ENCODE data around the gene LRRC15. TPM values are rescaled to one million over a fixed set of nuclear protein-coding genes. Genes with fewer than 3 reads are reported as not detected.

The LRRC15 gene
- total RNA-seq, 1 experiment from 2014 or later, result not detected

DNA sequence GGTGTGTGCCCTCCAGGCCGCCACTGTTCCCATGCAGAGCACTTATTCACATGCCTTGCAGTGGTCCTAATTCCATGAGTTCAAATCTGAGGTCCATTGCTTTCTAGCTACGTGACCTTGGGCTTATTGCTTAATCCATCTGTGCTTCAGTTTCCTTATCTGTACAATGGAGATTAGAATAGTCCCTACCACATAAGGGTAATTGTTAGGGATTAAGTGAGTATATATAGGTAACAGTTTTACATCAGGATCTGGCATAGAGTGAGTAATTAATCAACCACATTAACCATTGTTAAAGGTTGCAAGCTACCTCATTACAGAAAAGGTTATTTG is 26.0 kb downstream of the LRRC15 start:
- in situ Hi-C loops (cut with HindIII; ENCODE audit: low pct_unique_long_range_greater_than_20kb, low sequenced_read_pairs), result no loop called here
- no peak for DNase-seq (ENCODE audit: low read depth)

DNA sequence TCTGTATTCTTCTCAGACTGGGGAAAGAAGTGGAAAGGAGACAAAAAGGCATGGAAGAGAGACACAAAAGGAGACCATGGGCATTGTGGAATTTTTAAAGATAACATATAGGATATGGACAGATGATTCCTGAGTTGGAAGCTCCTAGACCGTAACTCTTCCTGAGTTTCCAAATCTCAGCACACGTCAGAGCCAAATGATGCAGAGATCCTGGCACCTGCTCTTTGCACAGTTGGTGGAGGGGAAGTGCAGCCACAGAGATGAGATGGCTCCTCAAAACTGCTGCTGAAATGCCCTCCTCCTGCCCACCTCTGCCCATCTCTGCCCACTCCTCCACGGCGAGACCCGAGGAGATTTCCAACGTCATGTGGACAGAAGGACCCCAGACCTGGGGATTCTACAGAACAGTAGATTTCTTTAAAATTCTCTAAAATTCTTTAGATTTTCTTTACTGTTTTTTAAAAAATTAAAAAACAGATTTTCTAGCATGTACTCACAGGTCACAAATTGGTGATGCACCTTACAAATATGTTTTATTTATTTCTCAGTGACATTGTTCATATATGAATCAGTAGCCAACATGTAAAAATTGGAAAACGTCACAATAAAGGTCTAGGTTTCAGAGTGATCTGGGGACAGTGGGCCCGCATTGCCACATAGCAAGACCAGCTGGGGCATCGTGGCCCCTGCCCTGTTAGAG is 26.5 kb downstream of the LRRC15 start:
- in situ Hi-C loops (cut with HindIII; ENCODE audit: low pct_unique_long_range_greater_than_20kb, low sequenced_read_pairs), result no loop called here
- DNase-seq (ENCODE audit: low read depth), result no peak

DNA sequence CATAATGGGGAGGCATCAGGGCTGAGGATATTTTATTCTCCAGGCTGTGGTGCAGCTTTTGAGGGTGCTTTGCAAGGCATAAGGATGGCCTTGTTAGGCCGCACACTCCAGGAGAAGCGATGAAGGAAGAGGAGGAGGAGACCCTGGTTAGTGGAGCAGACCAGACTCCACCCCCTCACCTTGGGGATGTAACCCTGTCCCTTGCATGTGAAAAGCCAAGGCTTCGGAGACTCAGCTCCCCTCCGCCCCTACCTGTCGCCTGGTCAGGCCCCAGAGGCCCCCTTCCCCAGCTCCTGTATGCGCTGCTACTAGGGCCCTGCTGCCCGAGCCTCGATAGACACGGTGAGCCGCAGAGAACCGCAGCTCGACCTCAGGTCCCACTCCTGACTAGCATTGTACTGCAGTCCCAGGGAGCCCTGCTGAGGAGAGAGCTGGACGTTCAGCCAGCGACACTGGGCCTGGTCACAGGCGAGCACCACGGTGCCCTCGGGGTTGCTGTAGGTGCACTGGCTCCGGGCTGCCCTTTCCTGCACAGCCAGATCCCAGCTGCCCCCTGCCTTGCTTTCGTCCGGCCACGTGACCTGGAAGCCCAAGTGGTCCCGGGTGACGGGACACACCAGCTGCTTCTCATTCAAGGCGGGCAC is 28.7 kb downstream of the LRRC15 start:
- in situ Hi-C loops (cut with HindIII; ENCODE audit: low pct_unique_long_range_greater_than_20kb, low sequenced_read_pairs), result no loop called here
- no peak for DNase-seq (ENCODE audit: low read depth)

DNA sequence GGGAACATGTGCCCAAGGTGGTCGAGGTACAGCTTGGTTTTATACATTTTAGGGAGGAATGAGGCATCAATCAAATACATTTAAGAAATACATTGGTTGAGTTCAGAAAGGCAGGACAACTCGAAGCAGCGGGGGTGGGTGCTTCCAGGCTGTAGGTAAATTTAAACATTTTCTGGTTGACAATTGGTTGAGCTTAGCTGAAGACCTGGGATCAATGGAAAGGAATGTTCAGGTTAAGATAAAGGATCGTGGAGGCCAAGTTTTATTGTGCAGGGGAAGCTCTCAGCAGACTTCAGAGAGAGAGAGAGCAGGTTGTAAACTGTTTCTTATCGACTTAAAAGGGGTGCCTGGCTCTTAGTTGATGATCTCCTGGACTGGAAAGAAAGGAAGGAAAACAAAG is 29.7 kb downstream of the LRRC15 start:
- in situ Hi-C loops (cut with HindIII; ENCODE audit: low pct_unique_long_range_greater_than_20kb, low sequenced_read_pairs), result no loop called here
- no peak for DNase-seq (ENCODE audit: low read depth)

DNA sequence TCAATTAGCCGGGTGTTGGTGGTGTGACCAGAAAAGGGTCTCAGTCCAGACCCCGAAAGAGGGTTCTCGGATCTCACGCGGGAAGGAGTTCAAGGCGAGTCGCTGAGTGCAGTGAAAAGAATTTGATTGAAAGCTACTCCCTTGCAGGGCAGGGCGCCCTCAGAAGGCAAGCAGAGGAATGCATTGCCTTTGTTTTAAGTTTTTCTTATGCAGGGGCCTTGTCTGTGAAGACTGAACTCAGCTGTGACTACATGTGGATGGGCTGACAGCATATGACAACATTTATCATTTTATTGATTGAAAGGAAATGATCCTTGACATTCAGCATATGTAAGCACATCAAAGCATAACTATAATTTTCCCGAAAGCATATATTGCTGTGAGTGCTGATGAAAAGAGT is 30.2 kb downstream of the LRRC15 start:
- in situ Hi-C loops (cut with HindIII; ENCODE audit: low pct_unique_long_range_greater_than_20kb, low sequenced_read_pairs), result no loop called here
- no peak for DNase-seq (ENCODE audit: low read depth)

DNA sequence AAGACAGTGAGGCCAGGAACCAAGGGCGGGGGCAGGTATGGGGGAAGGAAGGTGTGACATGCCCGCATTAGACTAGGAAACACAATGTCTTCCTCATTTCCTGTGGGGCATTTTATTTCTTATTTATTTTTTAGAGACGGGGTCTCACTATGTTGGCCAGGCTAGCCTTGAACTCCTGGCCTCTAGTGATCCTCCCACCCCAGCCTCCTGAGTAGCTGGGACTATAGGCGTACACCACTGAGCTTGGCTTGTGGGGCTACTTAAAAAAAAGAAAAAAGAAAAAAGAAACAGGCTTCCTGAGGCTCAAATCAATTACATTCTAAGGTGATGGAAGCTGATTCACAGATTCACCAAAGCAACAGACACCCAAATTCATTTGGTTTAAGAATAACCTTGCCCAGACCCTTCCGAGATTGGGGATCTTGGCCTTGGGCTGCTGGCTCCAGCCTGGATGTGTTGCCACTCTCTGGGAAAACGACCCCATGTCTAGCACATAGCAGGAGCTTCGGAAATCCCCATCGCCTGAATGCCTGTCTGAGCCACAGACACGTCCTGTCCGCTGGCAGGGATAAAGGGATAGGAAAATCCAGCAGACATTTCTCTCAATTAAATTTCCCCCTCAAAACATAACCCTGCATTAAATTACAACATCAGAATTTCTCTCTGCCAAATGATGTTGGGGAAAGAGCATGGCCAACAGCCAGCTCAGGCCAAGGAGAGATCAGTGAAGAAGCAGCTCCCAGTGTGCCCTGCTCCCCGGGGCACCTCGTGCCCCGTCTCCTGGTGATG is 31.4 kb downstream of the LRRC15 start:
- DNase-seq (ENCODE audit: low read depth), result no peak
- in situ Hi-C loops (cut with HindIII; ENCODE audit: low pct_unique_long_range_greater_than_20kb, low sequenced_read_pairs), result no loop called here

DNA sequence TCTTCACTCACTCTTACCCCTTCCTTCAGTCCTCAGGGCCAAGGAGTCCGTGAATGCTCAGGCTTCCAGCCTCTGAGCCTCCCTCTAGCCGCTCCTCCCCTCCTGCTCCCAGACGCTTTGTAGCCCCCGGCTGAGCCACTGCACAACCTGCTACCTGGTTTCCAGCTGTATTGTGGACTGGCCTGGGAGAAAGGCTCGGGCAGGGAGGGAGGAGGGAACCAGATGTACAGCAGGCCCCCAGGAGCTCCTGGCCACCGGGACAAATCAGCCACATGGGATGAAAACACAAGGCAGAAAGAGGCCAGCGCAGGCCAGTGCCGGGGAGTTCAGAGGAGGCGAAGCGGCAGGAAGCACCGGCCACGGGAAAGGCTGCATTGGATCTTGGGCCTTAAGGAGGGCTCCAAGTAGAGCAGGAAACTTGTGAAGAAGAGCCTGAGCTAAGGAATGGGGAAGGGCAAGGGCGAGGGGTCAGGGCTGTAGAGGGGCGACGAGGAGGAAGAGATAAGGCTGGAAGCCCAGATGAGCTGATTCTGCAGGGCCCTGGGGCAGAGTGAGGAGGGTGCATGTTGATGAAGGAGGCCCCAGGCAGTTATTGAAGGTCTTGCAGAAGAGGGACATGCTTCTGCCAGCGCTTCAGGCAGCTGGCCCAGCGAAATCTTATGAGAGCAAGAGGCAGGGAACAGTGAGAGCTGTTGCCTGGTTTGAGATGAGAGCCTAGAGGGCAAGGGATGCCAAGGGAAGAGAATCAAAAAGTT is 32.8 kb downstream of the LRRC15 start:
- in situ Hi-C loops (cut with HindIII; ENCODE audit: low pct_unique_long_range_greater_than_20kb, low sequenced_read_pairs), result no loop called here
- DNase-seq (ENCODE audit: low read depth), result no peak

DNA sequence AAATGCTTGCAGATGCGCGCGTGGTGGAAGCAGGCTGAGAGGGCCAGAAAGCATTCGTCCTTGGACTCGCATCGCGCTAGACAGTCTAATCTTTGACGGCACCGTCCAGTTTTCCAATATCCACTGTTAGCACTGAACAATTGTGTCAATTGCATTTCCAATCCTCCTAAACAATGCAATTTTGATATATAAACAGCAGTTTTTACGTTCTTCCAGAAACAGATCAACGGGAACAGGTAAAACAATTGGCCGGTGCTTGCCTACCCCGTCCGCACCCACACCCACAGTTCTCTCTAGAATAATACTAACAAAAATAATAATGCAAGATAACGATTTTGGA is 35.6 kb downstream of the LRRC15 start:
- in situ Hi-C loops (cut with HindIII; ENCODE audit: low pct_unique_long_range_greater_than_20kb, low sequenced_read_pairs), result no loop called here
- DNase-seq (ENCODE audit: low read depth), result no peak

DNA sequence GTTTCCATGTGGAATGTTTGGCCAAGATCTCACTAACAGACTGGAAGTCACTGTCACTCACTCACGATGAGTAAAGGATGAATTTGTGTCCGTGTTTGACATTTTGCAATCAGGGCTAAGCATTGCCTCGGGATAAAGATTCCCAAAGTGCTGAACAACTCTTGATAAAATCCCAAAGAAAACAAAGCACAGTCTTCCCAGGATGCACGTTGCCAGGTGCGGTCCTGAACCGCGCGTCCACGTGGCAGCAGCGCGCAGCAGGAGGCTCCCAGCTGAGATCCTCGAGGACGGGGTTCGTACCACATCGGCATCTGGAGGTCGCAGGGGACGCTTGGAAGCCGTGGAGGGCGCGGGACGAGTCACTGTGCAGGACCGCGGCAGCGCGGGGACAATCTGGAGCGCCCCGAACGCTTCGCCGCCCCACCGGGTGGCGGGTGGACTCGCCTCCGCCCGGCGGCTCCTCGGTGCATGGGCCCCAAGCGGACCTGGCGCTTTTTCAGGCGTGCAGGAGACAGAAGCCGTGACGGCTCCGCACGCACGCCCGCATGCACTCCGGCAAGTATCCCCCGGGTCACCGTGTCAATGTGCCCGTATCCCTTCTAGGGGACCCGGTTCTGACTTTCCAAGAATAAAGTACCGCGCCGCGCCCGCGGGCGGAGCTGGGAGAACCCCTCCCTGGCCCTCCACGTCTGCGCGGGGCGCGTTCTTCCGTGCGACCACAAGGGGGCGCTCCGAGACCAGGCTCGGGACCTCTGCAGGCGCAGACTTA is 36.1 kb downstream of the LRRC15 start:
- in situ Hi-C loops (cut with HindIII; ENCODE audit: low pct_unique_long_range_greater_than_20kb, low sequenced_read_pairs), result no loop called here
- peak; percentile 86 for DNase-seq (ENCODE audit: low read depth)

DNA sequence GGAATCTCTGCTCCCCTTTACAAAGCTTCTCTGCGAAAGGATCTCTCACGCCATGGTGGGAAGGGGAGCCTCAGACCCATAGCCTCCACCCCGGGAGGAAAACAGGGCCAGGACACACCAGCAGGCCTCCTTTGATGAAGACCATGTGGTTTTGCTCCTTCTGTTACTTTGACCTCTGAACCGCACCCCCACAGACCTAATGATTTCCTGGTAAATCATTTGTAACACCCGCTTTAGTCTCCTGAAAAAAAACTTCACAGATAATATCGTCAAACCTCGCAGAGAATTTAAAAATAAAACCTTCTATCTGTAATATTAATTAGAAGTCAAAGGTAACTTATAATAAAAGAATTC is 36.7 kb downstream of the LRRC15 start:
- in situ Hi-C loops (cut with HindIII; ENCODE audit: low pct_unique_long_range_greater_than_20kb, low sequenced_read_pairs), result no loop called here
- no peak for DNase-seq (ENCODE audit: low read depth)

DNA sequence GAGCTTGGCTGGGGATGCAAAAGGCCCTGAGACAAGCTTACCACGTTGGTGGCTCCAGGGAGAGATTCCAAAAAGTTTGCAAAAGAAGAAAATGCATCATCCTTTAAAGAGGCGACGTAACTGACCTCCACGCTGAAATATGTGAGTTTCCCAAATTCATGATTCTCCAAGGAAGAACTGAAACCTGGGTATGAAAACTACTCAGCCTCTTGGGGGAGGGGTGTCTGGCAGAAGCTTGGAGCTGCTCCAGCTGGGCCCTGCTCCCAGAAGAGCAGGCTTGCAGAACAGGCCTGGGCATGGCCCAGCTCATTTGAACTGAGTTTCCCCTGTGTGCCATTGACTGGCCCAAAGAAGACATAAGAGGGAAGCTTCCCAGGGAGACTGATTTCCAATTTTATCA is 39.0 kb downstream of the LRRC15 start:
- in situ Hi-C loops (cut with HindIII; ENCODE audit: low pct_unique_long_range_greater_than_20kb, low sequenced_read_pairs), result no loop called here
- no peak for DNase-seq (ENCODE audit: low read depth)

DNA sequence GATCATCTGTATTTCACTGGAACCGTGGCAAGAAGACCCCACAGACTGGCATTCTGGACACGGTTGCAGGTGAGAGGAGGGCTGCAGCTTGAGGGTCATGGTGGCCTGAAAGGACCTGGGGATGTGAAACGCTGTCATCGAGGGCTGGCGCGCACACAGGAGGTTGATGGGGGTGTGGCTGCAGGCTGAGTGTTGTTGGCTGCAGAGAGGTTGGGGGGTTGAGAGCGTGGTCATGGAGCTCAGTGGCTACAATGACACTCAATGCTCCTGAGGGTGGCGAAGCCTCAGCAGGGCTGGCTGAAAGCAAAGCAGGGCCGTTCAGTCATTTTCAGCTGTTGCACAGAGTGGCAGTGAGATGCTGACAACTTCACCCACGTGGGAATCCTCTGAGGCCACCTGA is 39.4 kb downstream of the LRRC15 start:
- no peak for DNase-seq (ENCODE audit: low read depth)
- in situ Hi-C loops (cut with HindIII; ENCODE audit: low pct_unique_long_range_greater_than_20kb, low sequenced_read_pairs), result no loop called here

DNA sequence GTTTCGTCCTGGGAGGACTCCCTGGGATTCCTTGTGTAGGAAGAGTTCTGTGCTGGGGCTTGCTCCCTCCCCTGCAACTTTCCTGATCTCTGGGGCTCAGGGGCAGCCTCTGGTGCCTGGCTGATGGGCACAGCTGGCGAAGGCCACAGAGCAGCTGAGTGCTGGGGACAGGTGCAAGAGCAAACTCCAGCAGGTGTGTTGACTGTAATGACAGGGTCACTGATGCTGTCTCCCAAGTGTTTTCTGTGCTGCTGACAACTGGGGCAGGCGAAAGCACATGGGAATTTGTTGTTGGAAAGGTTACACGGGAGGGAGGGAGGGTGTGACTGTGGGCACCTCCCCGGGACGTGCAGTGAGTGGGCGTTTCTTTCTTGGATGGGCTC is 40.0 kb downstream of the LRRC15 start:
- in situ Hi-C loops (cut with HindIII; ENCODE audit: low pct_unique_long_range_greater_than_20kb, low sequenced_read_pairs), result no loop called here
- DNase-seq (ENCODE audit: low read depth), result no peak

DNA sequence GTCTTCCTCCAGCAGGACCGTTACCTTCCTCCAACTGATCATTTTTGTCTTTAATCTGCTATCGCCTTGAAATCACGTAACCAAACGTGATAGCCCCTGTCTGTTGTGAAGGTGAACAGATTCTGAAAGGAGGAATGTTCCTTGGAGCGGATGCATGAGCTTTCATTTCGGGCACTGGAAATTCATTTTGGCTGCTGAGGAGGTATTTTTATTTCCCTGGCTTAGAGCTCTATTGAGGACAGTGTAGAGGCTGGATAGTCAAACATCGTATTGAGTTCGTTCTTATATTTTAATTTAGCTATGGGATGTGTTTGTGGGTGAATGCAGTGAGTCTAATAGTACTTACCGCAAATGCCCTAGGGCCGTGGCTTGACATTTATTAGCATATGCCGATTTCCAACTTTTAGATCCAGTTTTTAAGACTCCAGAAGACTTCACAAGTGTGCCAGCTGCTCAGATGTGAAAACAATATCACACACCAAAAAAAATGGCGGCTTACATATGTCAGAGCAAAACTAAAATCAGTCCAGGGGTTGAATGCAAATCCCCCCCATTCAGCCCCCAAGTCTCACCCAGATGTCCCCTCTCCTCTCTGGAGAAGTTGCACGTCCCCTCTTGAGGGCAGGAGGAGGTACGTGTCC is 40.5 kb downstream of the LRRC15 start:
- in situ Hi-C loops (cut with HindIII; ENCODE audit: low pct_unique_long_range_greater_than_20kb, low sequenced_read_pairs), result no loop called here
- no peak for DNase-seq (ENCODE audit: low read depth)

DNA sequence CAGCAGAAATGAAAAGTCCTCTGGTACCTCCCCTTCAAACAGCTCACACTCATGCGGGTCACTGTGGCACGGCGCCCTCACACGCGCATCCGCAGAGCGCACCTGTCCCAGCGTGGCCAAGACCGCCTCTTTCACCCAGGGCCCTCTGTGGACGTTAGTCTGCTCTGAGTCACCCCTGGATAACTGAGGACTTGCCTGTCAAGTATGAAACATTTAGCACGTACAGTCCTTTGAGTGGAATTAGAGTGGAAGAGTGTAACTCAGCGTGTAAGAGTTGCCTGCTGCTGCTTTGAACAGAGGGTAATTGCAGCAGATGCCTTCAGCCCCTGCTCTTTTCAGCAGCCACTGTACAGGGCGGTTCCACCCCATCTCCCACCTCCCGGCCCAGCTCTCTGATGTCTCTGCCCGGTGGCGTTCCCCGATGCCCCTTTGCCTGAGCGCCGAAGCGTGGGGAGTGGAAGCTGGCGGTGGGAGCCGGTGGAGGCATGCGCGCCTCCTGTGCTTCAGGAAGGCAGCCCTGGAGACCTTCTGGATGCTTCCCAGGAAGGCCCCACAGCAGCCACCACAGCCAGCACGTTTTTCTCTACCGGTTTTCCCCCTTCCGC is 41.4 kb downstream of the LRRC15 start:
- DNase-seq (ENCODE audit: low read depth), result peak; percentile 82
- in situ Hi-C loops (cut with HindIII; ENCODE audit: low pct_unique_long_range_greater_than_20kb, low sequenced_read_pairs), result no loop called here

DNA sequence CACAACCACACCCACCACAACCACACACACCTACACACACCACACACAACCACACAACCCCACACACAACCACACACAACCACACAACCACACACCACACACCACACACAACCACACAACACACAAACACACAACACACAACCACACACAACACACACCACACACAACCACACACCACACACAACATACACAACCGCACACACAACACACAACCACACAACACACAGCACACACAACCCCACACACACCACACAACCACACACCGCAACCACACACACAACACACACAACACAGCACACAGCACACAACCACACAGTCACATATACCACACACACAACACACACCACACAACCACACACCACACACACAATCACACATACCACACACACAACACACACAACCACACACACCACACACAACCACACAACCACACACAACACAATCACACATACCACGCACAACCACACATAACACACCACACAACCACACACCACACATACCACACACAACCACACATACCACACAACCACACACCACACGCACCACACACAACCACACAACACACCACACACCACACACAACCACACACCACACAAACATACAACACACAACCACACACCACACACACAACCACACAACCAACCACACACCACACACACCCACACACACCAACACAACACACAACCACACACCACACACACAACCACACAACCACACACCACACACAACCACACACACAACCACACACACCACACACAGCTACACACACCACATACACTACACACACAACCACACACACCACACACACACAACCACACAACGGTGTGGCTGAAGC is 42.1 kb downstream of the LRRC15 start:
- in situ Hi-C loops (cut with HindIII; ENCODE audit: low pct_unique_long_range_greater_than_20kb, low sequenced_read_pairs), result no loop called here
- DNase-seq (ENCODE audit: low read depth), result peak; percentile 56

DNA sequence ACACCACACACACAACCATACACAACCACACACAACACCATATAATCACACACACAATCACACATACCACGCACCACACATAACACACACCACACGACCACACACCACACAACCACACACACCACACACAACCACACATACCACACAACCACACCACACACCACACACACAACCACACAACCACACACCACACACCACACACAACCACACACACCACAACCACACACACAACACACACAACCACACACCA is 42.6 kb downstream of the LRRC15 start:
- DNase-seq (ENCODE audit: low read depth), result peak; percentile 58
- in situ Hi-C loops (cut with HindIII; ENCODE audit: low pct_unique_long_range_greater_than_20kb, low sequenced_read_pairs), result no loop called here

Measured in Caki2 (cell line).